GM18909 (cell line): ENCODE results near the gene ITSN2.
"Not testable (repeated sequence)": the region's sequence is repeated elsewhere in the genome, so short reads cannot be mapped to it uniquely, and the experiment has no call there.

ENCODE experiments used
- ATAC-seq: cut with Tn5 transposase; IDR thresholded peaks from one replicate; pipeline ENCODE4 v1.9.1; 2021; ENCODE audit warnings: mild to moderate bottlenecking; ENCODE audit not compliant: unreplicated experiment, poor library complexity

ITSN2 gene

GRCh38 chr2:24225499-24226242, 134.7 kb downstream of the ITSN2 start:
- no peak for ATAC-seq

- ATAC-seq: no peak
These were observed 137.4 kb downstream of the ITSN2 start for GRCh38 chr2:24222946-24223345.

- ATAC-seq: no peak
These were observed 138.8 kb downstream of the ITSN2 start for GRCh38 chr2:24221343-24222050.

- no peak for ATAC-seq
These were observed 139.6 kb downstream of the ITSN2 start for GRCh38 chr2:24220554-24221291.

GRCh38 chr2:24214880-24215279, 145.5 kb downstream of the ITSN2 start:
- ATAC-seq: peak; percentile 89

GRCh38 chr2:24211408-24211807, 148.9 kb downstream of the ITSN2 start:
- no peak for ATAC-seq

GRCh38 chr2:24210723-24211122, 149.6 kb downstream of the ITSN2 start:
- ATAC-seq: no peak

GRCh38 chr2:24210106-24210455, 150.3 kb downstream of the ITSN2 start:
- ATAC-seq: no peak

- no peak for ATAC-seq
These were observed 150.8 kb downstream of the ITSN2 start for GRCh38 chr2:24209389-24210105.

GRCh38 chr2:24208490-24208889, 151.8 kb downstream of the ITSN2 start:
- no peak for ATAC-seq

GRCh38 chr2:24207359-24207758, 153.0 kb downstream of the ITSN2 start:
- no peak for ATAC-seq

GRCh38 chr2:24206714-24207113, 153.6 kb downstream of the ITSN2 start:
- ATAC-seq: no peak

GRCh38 chr2:24206242-24206641, 154.1 kb downstream of the ITSN2 start:
- ATAC-seq: no peak

- ATAC-seq: no peak
These were observed 155.2 kb downstream of the ITSN2 start for GRCh38 chr2:24205131-24205530.

GRCh38 chr2:24204505-24204904, 155.8 kb downstream of the ITSN2 start:
- ATAC-seq: no peak

GRCh38 chr2:24203787-24204150, 156.6 kb downstream of the ITSN2 start:
- ATAC-seq: no peak

- no peak for ATAC-seq
These were observed 157.1 kb downstream of the ITSN2 start for GRCh38 chr2:24203029-24203786.

- no peak for ATAC-seq
These were observed 159.5 kb downstream of the ITSN2 start for GRCh38 chr2:24200799-24201198.

- no peak for ATAC-seq
These were observed 160.3 kb downstream of the ITSN2 start for GRCh38 chr2:24199968-24200590.

- ATAC-seq: not testable (repeated sequence)
These were observed 163.1 kb downstream of the ITSN2 start for GRCh38 chr2:24197213-24197612.
